Ovary (tissue), 9 donors: ENCODE measurements around the gene ETFA. TPM values are rescaled to one million over a fixed set of nuclear protein-coding genes. Genes with fewer than 3 reads are reported as not detected.

Experiments used
- DNase-seq, 5 donors: peaks; one replicate each; pipeline ENCODE4 v3.0.0-alpha.2; 2019 to 2020
- H3K27ac ChIP-seq, 2 donors: fragments of 200-600 bp; one replicate each; pipeline versions ENCODE4 v1.5.1 to v1.8.0; 2019 to 2022
- H3K27me3 ChIP-seq: fragments of 200-600 bp; one replicate; pipeline ENCODE4 v1.8.0; 2022
- H3K36me3 ChIP-seq: fragments of 200-600 bp; sonication (generic); one replicate; pipeline ENCODE4 v1.5.1; 2019
- H3K4me1 ChIP-seq: one replicate; pipeline ENCODE4 v1.8.1; 2013; ENCODE audit warnings: mild to moderate bottlenecking, moderate library complexity; ENCODE audit not compliant: insufficient read depth
- H3K4me3 ChIP-seq: fragments of 200-600 bp; sonication (generic); one replicate; pipeline ENCODE4 v1.5.1; 2017
- H3K9me3 ChIP-seq, 2 donors: fragments of 200-600 bp in 1 of 2; sonication (generic) in 1 of 2; one replicate each; pipeline versions ENCODE4 v1.5.1 to v1.8.1; 2013 to 2019; ENCODE audit warnings: mild to moderate bottlenecking in 1 of 2, moderate library complexity in 1 of 2
- CTCF ChIP-seq, 3 donors: fragments of 450-650 bp in 2 of 3; fragments of 200-600 bp in 1 of 3; IDR thresholded peaks; one replicate each; pipeline versions ENCODE4 v1.5.1 to v1.8.0; 2016 to 2022; ENCODE audit warnings: antibody characterized with exemption in 3 of 3, mild to moderate bottlenecking in 1 of 3
- EP300 ChIP-seq: sonication (generic); formaldehyde crosslinking; IDR thresholded peaks from one replicate; pipeline ENCODE4 v1.6.1; 2017; ENCODE audit warnings: antibody characterized with exemption
- POLR2A ChIP-seq: fragments of 450-650 bp; IDR thresholded peaks from one replicate; pipeline ENCODE4 v1.6.1; 2017; ENCODE audit warnings: antibody characterized with exemption, mild to moderate bottlenecking, moderate library complexity
- WGBS, 3 donors: extraction: QIAGEN DNeasy Blood & Tissue Kit in 1 of 3; methylation state at CpG; one replicate each; pipeline versions ENCODE4 v1.1.5 to v1.1.7; 2013 to 2017; 5-methylcytosine and 5-hydroxymethylcytosine counted together
- intact Hi-C, 4 donors: fragments of 100-400 bp; cut with DNase I; formaldehyde crosslinking; loops; one replicate each; pipeline versions ENCODE4 v1.11.0 to v1.15.1; 2022 to 2023
- polyA plus RNA-seq, 2 donors: library from polyadenylated mRNA; stranded (reverse); fragments of 200-250 nt in 1 of 2; fragments of 350-450 nt in 1 of 2; fragmentation: Illumina TruSeq in 1 of 2; extraction: RNeasy Lipid Tissue Mini Kit (QIAGEN cat#74804) in 1 of 2; gene quantifications; one replicate each; pipeline ENCODE4 v1.2.3, GENCODE V29; 2013 to 2014
- total RNA-seq, 7 donors: library from RNA; depleted of rRNA in 2 of 7; stranded (reverse); fragments of >200 nt in 2 of 7; fragmentation: NEBNext Ultra II Directional in 3 of 7; extraction: Animal tissue kit (Norgen Biotek cat#: 25700) in 3 of 7; gene quantifications; one replicate each; pipeline versions ENCODE4 v1.1.0 to v1.2.4, GENCODE V29; 2016 to 2023
- donor health status: DM: no; HTN: no; CAD: no; lungs with moderate emphysema.
- donor health status: DM: no; HTN: no; CAD: no.
- donor health status: Bipolar disorder and iron deficiency.
- donor health status: DM: yes; HTN: yes; CAD: no.
- donor health status: DM: no; HTN: no; CAD: no.
- donor health status: DM: yes; HTN: yes; CAD: no.

Gene ETFA
- total and polyA plus RNA-seq, 9 donors = 45.8 to 97.4 (median 71.7) TPM

GRCh38 chr15:76223521-76223920 lies 87.7 kb downstream of the ETFA start:
- WGBS, 3 donors = 88 to 94% (median 93%) methylated on average over 2 of the region's 2 CpGs
- H3K36me3 ChIP-seq = no peaks in the 10 kb centered on the region
- H3K27ac ChIP-seq = no peak overlapping the region

DNA sequence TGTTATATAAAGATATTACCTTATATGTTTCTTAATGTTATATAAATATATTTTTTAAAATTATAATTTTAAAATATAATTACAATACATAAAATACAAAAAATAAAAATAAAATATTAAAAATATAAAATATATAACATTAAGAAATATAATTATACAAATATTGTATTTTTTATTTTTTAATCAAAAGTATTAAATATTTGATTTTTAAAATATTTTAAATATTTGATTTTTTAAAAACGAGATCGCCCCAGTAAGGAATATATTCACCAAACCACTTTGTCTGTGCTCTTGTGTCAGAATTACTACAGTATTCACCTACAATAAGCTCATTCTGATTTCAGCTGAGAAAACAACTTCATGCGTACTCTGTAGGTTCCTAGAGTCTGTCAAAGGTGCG lies 89.1 kb downstream of the ETFA start:
- Histone ChIP-seq H3K27me3 (no peaks in the 10 kb centered on the region), H3K4me3 (no peak overlapping the region), H3K4me1 (no peaks in the 10 kb centered on the region), H3K36me3 (no peaks in the 10 kb centered on the region), H3K27ac (no peak overlapping the region), H3K9me3 (no peaks in the 10 kb centered on the region)
- DNase-seq = no peak
- TF ChIP-seq EP300 (no peak), CTCF (IDR thresholded peaks at IDR 0.05) (no peak), POLR2A (no peak)
- intact Hi-C loops = loop anchor here in 1 of 4 donors (2.0 kb wide), 1 partner anchor 77 kb away; no protein-coding TSS in a partner anchor
- WGBS, 3 donors = 94 to 95% (median 95%) methylated on average over 4 of the region's 4 CpGs

More at GRCh38 chr15:76223521-76223920, 87.7 kb downstream of the ETFA start:
- DNase-seq = no peak
- no peaks in the 10 kb centered on the region for H3K4me1 ChIP-seq
- H3K27me3 ChIP-seq = no peaks in the 10 kb centered on the region
- H3K9me3 ChIP-seq = no peaks in the 10 kb centered on the region
- TF ChIP-seq CTCF (IDR thresholded peaks at IDR 0.05) (no peak), POLR2A (no peak), EP300 (no peak)
- H3K4me3 ChIP-seq = no peak overlapping the region
- intact Hi-C loops = loop anchor here in 1 of 4 donors (2.0 kb wide), 1 partner anchor 75 kb away; no protein-coding TSS in a partner anchor

GRCh38 chr15:76221085-76221767 lies 90.0 kb downstream of the ETFA start:
- whole genome bisulfite sequencing, 3 donors = 90 to 100% (median 91%) methylated on average over 1 of the region's 1 CpG
- H3K27me3 ChIP-seq = no peaks in the 10 kb centered on the region
- no peak for TF ChIP-seq CTCF (IDR thresholded peaks at IDR 0.05)
- TF ChIP-seq POLR2A = no peak
- TF ChIP-seq EP300 = no peak
- no peak for DNase-seq
- no peaks in the 10 kb centered on the region for H3K4me1 ChIP-seq
- no peaks in the 10 kb centered on the region for H3K9me3 ChIP-seq
- no peak overlapping the region for H3K27ac ChIP-seq
- intact Hi-C loops = no loop called here
- H3K4me3 ChIP-seq = no peak overlapping the region
- no peaks in the 10 kb centered on the region for H3K36me3 ChIP-seq

- Histone ChIP-seq H3K27me3 (no peaks in the 10 kb centered on the region), H3K27ac (no peak overlapping the region), H3K9me3 (no peaks in the 10 kb centered on the region), H3K4me1 (no peaks in the 10 kb centered on the region), H3K36me3 (no peaks in the 10 kb centered on the region), H3K4me3 (no peak overlapping the region)
- WGBS, 3 donors = 93 to 95% (median 94%) methylated on average over 5 of the region's 5 CpGs
- no peak for DNase-seq
- intact Hi-C loops = no loop called here
- TF ChIP-seq CTCF (IDR thresholded peaks at IDR 0.05) (no peak), POLR2A (no peak), EP300 (no peak)
These were observed 93.4 kb downstream of the ETFA start for GRCh38 chr15:76217882-76218217.
